ENCODE data around the gene SMIM36.

GRCh38 chr17:55432358-55433028 lies 78.8 kb downstream of the SMIM36 start:
- TF ChIP-seq CTCF (IDR thresholded peaks at IDR 0.05 in 4 of 5, conservative IDR thresholded peaks at IDR 0.05 in 1 of 5) (no peak), POLR2A (IDR thresholded peaks at IDR 0.05) (no peak)
